ENCODE data around the gene H2AZ1.
"Not testable (repeated sequence)": the region's sequence is repeated elsewhere in the genome, so short reads cannot be mapped to it uniquely, and the experiment has no call there.

H2AZ1 gene

GRCh38 chr4:99965173-99965572 lies 15.1 kb upstream of the H2AZ1 start:
- no peaks in the 10 kb centered on the region for H3K36me3 ChIP-seq
- H3K4me3 ChIP-seq (ENCODE audit: low read depth, low read length), result no peak overlapping the region
- H3K4me1 ChIP-seq, result no peaks in the 10 kb centered on the region
- no peaks in the 10 kb centered on the region for H3K9me3 ChIP-seq
- no peaks in the 10 kb centered on the region for H3K27me3 ChIP-seq
- TF ChIP-seq CTCF (IDR thresholded peaks at IDR 0.05; ENCODE audit: low read depth, low read length), result no peak
- DNase-seq, result no peak

- no peak for TF ChIP-seq CTCF (IDR thresholded peaks at IDR 0.05; ENCODE audit: low read depth, low read length)
- H3K4me3 ChIP-seq (ENCODE audit: low read depth, low read length), result no peak overlapping the region
- no peaks in the 10 kb centered on the region for H3K36me3 ChIP-seq
- no peaks in the 10 kb centered on the region for H3K4me1 ChIP-seq
- no peak for DNase-seq
- H3K27me3 ChIP-seq, result no peaks in the 10 kb centered on the region
- H3K9me3 ChIP-seq, result no peaks in the 10 kb centered on the region
Observed at GRCh38 chr4:99961711-99962110, 11.6 kb upstream of the H2AZ1 start.

- Histone ChIP-seq H3K9me3 (no peaks in the 10 kb centered on the region), H3K4me1 (no peaks in the 10 kb centered on the region), H3K36me3 (no peaks in the 10 kb centered on the region), H3K4me3 (ENCODE audit: low read depth, low read length) (no peak overlapping the region), H3K27me3 (no peaks in the 10 kb centered on the region)
- no peak for DNase-seq
- no peak for TF ChIP-seq CTCF (IDR thresholded peaks at IDR 0.05; ENCODE audit: low read depth, low read length)
Observed at GRCh38 chr4:99960648-99961047, 10.6 kb upstream of the H2AZ1 start.

GRCh38 chr4:99958207-99958606 lies 8.1 kb upstream of the H2AZ1 start:
- H3K36me3 ChIP-seq; H3K4me3 ChIP-seq (ENCODE audit: low read depth, low read length); DNase-seq; H3K9me3 ChIP-seq; H3K27me3 ChIP-seq; H3K4me1 ChIP-seq: not testable (repeated sequence)

- TF ChIP-seq CTCF (IDR thresholded peaks at IDR 0.05; ENCODE audit: low read depth, low read length), result no peak
Observed at GRCh38 chr4:99950913-99951254, 809 bp upstream of the H2AZ1 start.

GRCh38 chr4:99949034-99949998 lies 759 bp downstream of the H2AZ1 start:
- Histone ChIP-seq H3K9me3 (no peaks in the 10 kb centered on the region), H3K27me3 (no peaks in the 10 kb centered on the region), H3K4me3 (ENCODE audit: low read depth, low read length) (peak overlapping the region; percentile 98), H3K4me1 (no peaks in the 10 kb centered on the region), H3K36me3 (peaks cover 22% of the 10 kb centered on the region)
- peak; percentile 89 for TF ChIP-seq CTCF (IDR thresholded peaks at IDR 0.05; ENCODE audit: low read depth, low read length)
- DNase-seq, result peak; percentile 93

More at GRCh38 chr4:99950913-99951254, 809 bp upstream of the H2AZ1 start:
- H3K4me3 ChIP-seq (ENCODE audit: low read depth, low read length), result peak overlapping the region; percentile 86
- H3K9me3 ChIP-seq, result no peaks in the 10 kb centered on the region
- H3K36me3 ChIP-seq, result peaks cover 22% of the 10 kb centered on the region
- H3K4me1 ChIP-seq, result no peaks in the 10 kb centered on the region
- no peak for DNase-seq
- no peaks in the 10 kb centered on the region for H3K27me3 ChIP-seq
